LNCAP (cell line): Measurements from ENCODE around the gene STAC3.

Experiments
- TF ChIP-seq, protein P1 (sequence below): fragments of 450-650 bp; IDR thresholded peaks from 2 replicates; pipeline ENCODE4 v1.5.1; 2017; ENCODE audit warnings: mild to moderate bottlenecking

STAC3 gene

DNA sequence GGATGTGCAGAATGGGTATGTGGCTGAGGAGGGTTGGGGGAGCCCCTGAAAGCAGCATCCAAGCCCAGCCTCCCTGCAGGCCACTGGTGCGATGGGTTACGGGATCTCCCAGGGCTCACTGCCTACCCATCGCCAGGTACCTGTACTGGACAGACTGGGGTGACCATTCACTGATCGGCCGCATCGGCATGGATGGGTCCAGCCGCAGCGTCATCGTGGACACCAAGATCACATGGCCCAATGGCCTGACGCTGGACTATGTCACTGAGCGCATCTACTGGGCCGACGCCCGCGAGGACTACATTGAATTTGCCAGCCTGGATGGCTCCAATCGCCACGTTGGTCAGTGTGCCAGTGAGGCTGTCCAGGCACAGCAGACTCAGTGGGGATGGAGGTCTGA is 52.7 kb downstream of the STAC3 start:
- TF ChIP-seq, protein P1, sequence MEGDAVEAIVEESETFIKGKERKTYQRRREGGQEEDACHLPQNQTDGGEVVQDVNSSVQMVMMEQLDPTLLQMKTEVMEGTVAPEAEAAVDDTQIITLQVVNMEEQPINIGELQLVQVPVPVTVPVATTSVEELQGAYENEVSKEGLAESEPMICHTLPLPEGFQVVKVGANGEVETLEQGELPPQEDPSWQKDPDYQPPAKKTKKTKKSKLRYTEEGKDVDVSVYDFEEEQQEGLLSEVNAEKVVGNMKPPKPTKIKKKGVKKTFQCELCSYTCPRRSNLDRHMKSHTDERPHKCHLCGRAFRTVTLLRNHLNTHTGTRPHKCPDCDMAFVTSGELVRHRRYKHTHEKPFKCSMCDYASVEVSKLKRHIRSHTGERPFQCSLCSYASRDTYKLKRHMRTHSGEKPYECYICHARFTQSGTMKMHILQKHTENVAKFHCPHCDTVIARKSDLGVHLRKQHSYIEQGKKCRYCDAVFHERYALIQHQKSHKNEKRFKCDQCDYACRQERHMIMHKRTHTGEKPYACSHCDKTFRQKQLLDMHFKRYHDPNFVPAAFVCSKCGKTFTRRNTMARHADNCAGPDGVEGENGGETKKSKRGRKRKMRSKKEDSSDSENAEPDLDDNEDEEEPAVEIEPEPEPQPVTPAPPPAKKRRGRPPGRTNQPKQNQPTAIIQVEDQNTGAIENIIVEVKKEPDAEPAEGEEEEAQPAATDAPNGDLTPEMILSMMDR, result no peak

DNA sequence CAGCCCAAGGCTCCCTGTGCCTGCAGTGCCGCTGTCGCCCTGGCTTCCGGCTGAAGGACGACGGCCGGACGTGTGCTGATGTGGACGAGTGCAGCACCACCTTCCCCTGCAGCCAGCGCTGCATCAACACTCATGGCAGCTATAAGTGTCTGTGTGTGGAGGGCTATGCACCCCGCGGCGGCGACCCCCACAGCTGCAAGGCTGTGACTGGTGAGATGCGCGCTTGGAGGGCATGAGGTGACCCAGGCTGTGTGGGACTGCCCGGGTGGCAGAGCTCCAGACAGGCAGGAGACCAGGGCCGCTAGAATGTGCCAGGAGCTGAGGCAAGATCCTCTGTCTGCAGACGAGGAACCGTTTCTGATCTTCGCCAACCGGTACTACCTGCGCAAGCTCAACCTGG is 54.0 kb downstream of the STAC3 start:
- TF ChIP-seq, protein P1, result no peak

DNA sequence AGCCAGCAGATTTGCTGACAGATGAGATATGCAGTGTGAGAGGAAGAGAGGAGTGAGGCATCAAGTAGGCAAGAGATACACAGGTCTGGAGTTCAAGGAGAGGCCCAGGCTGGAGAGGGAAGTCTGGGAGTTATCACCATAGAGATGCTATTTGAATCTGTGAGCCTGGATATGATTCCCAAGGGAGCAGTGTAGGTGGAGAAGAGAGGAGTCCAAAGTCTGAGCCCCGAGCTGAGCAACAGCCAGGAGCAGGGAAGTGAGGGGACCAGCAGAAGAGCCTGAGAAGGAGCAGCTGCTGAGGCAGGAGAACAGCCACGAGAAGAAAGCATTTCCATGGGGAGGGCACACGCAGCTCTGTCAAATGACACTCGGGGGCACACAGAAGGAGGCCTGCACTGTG is 54.5 kb downstream of the STAC3 start:
- TF ChIP-seq, protein P1, result no peak

DNA sequence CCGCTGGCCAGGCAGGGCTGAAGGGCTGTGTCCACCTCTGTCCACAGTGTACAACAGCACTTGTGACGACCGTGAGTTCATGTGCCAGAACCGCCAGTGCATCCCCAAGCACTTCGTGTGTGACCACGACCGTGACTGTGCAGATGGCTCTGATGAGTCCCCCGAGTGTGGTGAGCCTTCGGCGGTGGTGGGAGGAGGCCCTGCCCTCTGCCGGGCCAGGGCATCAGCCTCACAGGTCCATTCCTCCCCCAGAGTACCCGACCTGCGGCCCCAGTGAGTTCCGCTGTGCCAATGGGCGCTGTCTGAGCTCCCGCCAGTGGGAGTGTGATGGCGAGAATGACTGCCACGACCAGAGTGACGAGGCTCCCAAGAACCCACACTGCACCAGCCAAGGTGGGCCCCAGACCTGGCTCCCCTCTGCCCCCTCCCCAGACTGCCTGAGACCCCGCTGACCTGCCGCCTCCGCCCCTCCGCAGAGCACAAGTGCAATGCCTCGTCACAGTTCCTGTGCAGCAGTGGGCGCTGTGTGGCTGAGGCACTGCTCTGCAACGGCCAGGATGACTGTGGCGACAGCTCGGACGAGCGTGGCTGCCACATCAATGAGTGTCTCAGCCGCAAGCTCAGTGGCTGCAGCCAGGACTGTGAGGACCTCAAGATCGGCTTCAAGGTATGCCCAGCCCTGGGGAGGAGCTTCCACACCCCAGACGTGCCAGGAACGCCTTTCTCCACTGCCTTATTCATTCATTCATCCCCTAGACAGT is 55.2 kb downstream of the STAC3 start:
- TF ChIP-seq, protein P1, result no peak

DNA sequence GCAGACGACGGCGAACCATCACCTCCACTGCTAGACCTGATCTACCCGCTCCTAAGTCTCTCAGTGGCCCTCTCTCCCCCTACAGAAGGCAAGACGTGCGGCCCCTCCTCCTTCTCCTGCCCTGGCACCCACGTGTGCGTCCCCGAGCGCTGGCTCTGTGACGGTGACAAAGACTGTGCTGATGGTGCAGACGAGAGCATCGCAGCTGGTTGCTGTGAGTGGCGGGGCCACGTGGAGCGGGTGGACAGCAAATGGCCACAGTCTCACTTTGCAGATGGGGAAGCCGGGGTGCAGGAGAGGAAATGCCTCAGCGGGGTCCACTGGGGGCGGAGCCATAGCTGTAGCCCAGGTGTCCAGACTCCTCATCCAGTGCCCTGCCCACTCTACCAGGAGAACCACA is 55.8 kb downstream of the STAC3 start:
- TF ChIP-seq, protein P1, result no peak

DNA sequence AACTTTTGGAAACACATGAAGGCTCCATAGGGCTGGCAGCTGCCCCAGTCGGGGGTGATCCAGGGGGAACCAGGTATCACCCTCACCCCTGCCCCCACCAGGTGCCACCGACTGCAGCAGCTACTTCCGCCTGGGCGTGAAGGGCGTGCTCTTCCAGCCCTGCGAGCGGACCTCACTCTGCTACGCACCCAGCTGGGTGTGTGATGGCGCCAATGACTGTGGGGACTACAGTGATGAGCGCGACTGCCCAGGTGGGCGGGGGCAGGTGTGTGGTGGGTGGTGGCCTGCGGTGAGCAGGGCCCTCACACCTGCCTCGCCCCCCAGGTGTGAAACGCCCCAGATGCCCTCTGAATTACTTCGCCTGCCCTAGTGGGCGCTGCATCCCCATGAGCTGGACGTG is 56.7 kb downstream of the STAC3 start:
- TF ChIP-seq, protein P1, result no peak

DNA sequence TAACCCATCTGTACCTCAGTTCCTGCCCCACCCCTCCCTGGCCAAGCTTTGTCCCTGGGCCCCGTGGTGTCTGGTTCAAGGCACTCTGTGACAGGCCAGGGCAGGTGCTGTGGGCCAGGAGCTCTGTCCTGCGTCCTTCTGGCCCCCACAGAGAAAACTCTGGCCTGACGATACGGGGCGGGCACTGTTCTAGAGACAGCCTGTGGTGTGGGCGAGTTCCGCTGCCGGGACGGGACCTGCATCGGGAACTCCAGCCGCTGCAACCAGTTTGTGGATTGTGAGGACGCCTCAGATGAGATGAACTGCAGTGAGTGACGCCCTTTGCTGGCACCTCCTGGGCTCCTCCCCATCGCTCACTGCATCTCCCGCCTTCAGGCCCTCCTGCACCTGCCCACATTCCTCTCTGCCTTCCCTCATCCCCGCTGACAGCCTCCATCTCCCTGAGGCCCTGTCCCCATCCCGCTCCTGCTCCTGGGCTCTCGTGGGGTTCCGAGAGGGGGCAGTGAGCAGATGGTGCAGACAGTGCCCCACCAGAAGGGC is 57.2 kb downstream of the STAC3 start:
- TF ChIP-seq, protein P1, result no peak
